C1 segment of cervical spinal cord (tissue), 14 donors: ENCODE data around the gene CKAP2L.
"Not testable (repeated sequence)": the region's sequence is repeated elsewhere in the genome, so short reads cannot be mapped to it uniquely, and the experiment has no call there.

ENCODE experiments used
- DNase-seq, 14 donors: peaks; one replicate each; lab custom pipeline; 2025; lab: John Stamatoyannopoulos, UW

The CKAP2L gene

DNA sequence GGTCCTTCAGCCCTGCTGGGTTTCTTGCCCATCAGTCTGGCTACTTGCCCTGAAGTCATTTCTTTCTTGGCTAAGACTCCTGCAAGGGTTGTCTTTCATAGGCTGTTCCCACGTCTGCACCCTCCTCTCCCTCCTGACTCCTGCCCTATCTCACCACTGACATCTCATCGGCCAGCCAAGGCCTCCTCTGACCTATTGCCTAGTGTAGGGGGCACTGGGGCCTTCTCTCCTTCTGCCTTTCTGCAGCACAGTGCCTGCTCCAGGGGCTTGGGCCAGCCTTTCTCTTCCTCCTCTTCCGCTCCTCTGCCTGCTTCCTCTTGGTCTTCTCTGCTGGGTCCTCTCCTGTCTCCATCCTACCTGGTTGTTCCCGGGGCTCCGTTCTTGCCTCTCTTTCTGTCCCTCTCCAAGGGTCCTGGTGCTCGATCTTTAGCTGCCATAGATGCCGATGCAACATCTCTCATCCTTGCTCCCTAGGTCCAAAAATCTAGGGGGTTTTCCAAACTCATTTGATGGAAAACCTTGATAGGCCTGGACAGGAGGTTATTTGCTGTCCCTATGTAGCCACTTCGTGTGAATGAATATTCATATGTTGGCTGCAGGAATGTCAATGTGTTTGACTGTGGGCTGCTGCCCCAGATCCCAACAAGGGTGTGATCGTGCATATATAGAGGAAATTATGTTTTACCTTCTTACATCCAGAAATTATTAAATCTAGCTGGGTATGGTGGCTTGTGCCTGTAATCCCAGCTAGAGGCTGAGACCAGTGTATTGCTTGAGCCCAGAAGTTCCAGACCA, 53.3 kb downstream of the CKAP2L start:
- no peak for DNase-seq

- no peak for DNase-seq
Observed at GRCh38 chr2:112709703-112710102, 54.7 kb downstream of the CKAP2L start.

DNA sequence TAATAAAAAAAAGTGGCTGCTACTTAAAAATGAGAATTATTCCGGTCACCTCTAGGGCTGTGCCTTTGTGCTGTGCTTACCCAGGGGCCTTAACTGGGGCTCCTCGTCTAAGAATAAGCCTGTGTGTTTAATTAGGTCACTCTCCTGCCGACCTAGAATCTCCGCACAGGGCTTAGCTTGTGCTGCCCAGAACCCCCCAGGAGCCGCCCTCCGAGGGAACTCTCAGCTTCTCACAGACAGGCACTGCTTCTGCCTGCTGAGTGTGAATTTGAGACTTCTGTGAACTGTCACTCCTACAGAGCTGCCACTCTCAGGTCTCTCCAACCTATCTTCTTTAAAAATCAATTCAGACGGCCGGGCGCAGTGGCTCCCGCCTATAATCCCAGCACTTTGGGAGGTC, 55.4 kb downstream of the CKAP2L start:
- DNase-seq = peak in 1 of 14 donors; percentile 21

DNA sequence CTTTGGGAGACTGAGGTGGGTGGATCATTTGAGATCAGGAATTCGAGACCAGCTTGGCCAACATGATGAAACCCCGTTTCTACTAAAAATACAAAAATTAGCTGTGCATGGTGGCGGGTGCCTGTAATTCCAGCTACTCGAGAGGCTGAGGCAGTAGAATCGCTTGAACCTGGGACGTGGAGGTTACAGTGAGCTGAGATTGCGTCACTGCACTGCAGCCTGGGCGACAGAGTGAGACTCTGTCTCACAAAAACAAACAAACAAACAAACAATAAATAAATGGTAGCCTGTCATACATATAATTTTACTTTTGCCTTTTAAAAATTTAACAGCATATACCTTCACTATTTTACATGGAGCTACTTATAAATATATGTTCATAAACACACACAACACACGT, 57.5 kb downstream of the CKAP2L start:
- DNase-seq = not testable (repeated sequence)

DNA sequence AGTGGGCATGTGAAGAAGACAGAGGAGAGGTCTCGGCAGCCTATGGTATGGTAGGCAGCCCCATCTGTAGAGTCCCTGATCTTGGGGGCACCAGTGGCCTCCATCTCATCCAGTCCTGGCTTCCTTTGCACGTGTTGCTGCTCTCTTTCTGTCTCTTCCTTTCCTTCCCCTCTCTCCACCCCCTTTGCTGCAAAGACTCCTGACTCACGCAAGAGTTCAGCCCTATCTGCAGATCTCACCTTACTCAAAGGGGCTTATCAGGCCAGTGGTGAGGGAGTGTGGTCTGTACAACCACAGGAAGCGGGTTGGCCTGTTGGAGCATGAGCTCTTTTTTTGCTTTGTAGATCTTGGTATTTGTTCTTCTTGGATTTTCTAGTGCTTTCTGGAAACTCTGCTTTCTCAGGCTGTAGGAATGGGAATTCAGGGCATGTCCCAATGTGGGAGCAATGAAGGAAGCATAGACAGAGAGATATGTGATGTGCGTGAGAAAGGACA, 58.2 kb downstream of the CKAP2L start:
- no peak for DNase-seq

GRCh38 chr2:112705575-112705974, 58.8 kb downstream of the CKAP2L start:
- no peak for DNase-seq

DNA sequence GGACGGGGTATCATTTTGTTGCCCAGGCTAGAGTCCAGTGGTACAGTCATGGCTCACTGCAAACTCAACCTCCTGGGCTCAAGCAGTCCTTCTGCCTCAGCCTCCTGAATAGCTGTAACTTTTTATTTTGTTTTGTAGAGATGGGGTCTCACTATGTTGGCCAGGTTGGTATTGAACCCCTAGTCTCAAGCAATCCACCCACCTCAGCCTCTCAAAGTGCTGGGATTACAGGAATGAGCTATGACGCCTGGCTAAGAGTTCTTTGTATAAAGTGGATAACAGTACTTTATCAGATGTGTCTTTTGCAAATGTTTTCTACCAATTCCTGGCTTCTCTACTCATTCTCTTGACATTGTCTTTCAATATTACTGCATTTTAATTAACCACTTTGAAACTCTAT, 60.7 kb downstream of the CKAP2L start:
- no peak for DNase-seq

GRCh38 chr2:112701052-112701451, 63.4 kb downstream of the CKAP2L start:
- DNase-seq = no peak

DNA sequence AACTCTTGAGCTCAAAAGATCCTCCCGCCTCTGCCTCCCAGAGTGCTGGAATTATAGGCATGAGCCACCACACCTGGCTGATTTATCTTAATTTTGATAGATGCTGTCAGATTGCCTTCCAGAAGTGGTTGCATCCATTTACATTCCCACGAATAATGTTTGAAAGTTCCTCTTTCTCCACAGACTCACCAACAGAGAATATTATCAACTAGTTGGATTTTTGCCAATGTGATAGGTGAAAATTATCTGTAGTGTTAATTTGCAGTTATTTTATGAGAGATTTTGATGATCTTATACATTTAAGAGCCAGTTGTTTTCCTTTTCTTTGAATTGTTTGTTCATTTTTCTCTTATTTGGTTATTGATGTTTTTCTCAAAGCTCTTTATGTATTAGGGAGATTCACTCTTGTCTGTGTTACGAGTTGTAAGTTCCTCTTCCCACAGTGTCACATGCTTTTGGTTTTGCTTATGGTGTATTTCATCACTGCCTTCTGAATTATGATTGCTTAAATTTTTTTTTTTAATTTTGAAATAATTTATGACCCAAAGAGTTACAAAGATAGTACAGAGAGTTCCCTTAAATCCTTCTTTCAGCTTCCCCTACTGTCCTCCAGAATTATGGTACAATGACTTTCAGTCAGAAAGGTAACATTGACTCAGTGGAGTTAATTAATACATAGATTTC, 64.3 kb downstream of the CKAP2L start:
- DNase-seq = no peak

DNA sequence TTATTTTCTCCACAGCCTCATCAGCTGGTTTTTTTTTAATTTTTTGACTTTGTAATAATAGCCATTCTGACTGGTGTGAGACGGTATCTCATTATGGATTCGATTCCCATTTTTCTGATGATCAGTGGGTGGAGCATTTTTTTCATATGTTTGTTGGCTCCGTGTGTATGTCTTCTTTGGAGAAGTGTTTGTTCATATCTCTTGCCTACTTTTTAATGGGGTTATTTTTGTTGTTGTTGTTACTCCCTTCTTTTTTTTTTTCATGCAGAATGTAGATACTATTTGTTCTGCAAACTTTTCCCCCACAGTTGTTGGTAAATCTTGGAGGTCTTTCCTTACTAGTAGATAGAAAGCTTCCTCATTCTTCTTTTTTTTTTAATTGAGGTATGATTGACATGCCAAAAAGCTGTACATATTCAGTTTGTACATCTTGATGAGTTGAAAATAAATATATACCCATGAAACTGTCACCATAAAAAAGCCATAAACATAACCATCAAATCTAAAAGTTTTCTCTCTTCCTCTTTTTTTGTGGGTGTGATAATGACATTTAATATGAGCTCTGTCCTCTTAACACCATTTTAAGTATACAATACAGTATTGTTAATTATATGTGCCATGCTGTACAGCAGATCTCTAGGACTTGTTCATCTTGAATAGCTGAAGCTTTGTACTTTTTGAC, 65.4 kb downstream of the CKAP2L start:
- DNase-seq = no peak

GRCh38 chr2:112694182-112694581, 70.2 kb downstream of the CKAP2L start:
- no peak for DNase-seq

DNA sequence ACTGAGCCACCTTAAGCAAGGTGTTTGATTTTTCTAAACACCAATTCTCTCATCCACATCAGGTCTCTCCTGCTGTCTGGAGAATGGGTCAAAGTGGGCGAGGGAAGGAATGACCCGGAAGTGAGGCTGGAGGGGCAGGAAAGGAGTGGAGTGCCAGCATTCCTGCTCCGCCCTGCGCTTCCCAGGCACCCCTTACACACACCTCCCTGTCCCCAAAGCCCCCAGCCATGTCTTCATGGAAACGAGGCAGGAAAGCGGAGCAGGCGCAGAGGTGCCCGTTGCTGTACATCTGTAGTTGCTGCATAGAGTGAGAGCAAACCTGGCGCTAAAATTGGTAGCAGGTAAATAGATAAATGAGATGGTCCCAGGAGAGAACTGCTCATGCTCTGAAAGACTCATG, 70.8 kb downstream of the CKAP2L start:
- no peak for DNase-seq

GRCh38 chr2:112692918-112693317, 71.5 kb downstream of the CKAP2L start:
- no peak for DNase-seq

DNA sequence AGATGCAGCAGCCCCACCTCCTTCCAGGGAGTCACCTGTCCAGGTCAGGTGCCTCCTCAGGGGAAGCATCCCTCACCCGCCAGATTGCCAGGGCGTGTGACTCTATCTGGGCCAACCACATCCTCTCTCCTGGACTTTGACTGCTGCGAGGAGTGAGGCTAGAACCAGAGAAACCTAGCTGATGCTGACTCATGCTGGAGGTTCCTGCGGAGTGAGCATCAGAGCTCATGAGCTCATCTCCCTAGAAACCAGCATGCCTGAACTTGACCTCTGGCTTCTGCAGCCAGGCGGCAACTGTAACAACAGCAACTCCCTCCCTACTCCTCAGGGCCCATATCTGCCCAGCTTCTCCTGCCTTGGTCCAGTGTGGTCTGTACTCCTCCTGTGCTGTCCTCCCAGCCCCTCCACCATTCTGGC, 71.9 kb downstream of the CKAP2L start:
- peak in 1 of 14 donors; percentile 36 for DNase-seq

- DNase-seq = no peak
Observed at GRCh38 chr2:112691881-112692281, 72.5 kb downstream of the CKAP2L start.

DNA sequence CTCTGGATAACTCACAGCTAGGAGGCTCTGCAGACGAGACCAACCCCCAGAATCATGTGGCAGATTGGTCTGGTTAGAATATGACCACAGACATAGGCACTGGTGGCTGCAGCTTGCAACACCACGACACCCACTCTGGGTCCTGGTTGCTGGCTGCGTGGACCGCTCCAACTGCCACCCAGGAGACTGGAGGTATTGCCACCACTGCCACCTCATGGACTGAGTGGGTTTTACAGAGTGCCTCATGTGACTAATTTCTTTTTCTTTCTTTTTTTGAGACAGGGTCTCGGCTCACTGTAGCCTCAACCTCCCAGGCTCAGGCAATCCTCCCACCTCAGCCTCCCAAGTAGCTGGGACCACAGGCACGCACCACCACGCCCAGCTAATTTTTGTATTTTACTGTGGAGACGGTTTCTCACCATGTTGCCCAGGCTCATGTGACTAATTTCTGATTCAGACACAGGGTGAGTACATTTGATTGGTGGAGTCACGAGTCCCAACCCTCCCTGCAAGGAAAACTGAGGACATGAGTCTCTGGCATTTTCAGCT, 73.5 kb downstream of the CKAP2L start:
- DNase-seq = peak in 6 of 14 donors; percentile 27 to 48 (median 34)

- no peak for DNase-seq
Observed at GRCh38 chr2:112688086-112688880, 76.1 kb downstream of the CKAP2L start.

DNA sequence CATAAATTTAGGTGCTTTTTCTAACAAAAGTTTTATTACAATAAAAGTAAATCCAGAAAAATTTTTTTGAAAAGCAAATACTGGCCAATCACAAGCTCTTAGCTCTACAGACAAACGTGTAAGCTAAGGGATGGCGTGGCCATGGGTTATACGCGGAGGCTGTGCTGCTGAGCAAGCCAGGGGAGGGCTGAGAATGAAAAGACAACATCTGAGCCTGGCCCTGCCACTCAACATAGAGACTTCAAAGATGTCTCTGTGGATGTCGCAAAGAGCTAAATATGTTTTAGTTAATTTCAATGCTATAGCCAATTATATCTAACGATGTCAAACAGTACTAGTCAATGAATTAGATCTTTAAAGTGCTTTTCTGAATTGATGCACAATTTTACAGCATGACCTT, 76.9 kb downstream of the CKAP2L start:
- DNase-seq = no peak
